Neural cell (in vitro differentiated cells): ENCODE data around the gene GID4. TPM values are rescaled to one million over a fixed set of nuclear protein-coding genes. Genes with fewer than 3 reads are reported as not detected.

ENCODE experiments used
- H2AFZ ChIP-seq: fragments of 200-600, 300-800 bp; sonication (generic), shearing (Covaris generic); 2 replicates; pipeline ENCODE4 v1.6.0; 2014; ENCODE audit warnings: low read depth, mild to moderate bottlenecking, antibody characterized with exemption, low read length, moderate library complexity
- H3F3A ChIP-seq: fragments of 200-600 bp; shearing (Covaris generic); 2 replicates; pipeline ENCODE4 v1.6.1; 2016; ENCODE audit warnings: mild to moderate bottlenecking, moderate library complexity, mixed read lengths, antibody characterized with exemption, low read length; ENCODE audit not compliant: insufficient read depth, poor library complexity, severe bottlenecking
- H3K27ac ChIP-seq: fragments of 200-600, 300-800 bp; sonication (generic), shearing (Covaris generic); 2 replicates; pipeline ENCODE4 v1.5.1; 2014; ENCODE audit warnings: mild to moderate bottlenecking, low read length, moderate library complexity
- H3K27me3 ChIP-seq: fragments of 300-800, 200-600 bp; sonication (generic), shearing (Covaris generic); 2 replicates; pipeline ENCODE4 v1.6.0; 2014; ENCODE audit warnings: mild to moderate bottlenecking, low read depth, low read length, moderate library complexity; ENCODE audit not compliant: insufficient read depth
- H3K36me3 ChIP-seq: fragments of 300-800, 200-600 bp; sonication (generic), shearing (Covaris generic); 2 replicates; pipeline ENCODE4 v1.5.1; 2014; ENCODE audit warnings: mild to moderate bottlenecking, antibody characterized with exemption, low read length, moderate library complexity; ENCODE audit not compliant: insufficient read depth
- H3K4me2 ChIP-seq: fragments of 300-800, 200-600 bp; sonication (generic), shearing (Covaris generic); 2 replicates; pipeline ENCODE4 v1.6.0; 2014; ENCODE audit warnings: mild to moderate bottlenecking, low read length
- H3K4me3 ChIP-seq: fragments of 300-800, 200-600 bp; sonication (generic), shearing (Covaris generic); 2 replicates; pipeline ENCODE4 v1.5.1; 2014; ENCODE audit warnings: mild to moderate bottlenecking, low read length, moderate library complexity
- H3K79me2 ChIP-seq: fragments of 200-600 bp; shearing (Covaris generic); replicated peaks from 2 replicates; pipeline ENCODE4 v1.6.0; 2014; ENCODE audit warnings: mild to moderate bottlenecking, low read length, moderate library complexity; ENCODE audit not compliant: insufficient read depth
- H3K9ac ChIP-seq: fragments of 300-800, 200-600 bp; sonication (generic), shearing (Covaris generic); 2 replicates; pipeline ENCODE4 v1.6.1; 2016; ENCODE audit warnings: mild to moderate bottlenecking, low read length, mixed read lengths
- H3K9me2 ChIP-seq: fragments of 200-600 bp; shearing (Covaris generic); 2 replicates; pipeline ENCODE4 v1.6.1; 2016; ENCODE audit warnings: mild to moderate bottlenecking, low read length, mixed read lengths; ENCODE audit not compliant: insufficient read depth
- H3K9me3 ChIP-seq: fragments of 200-600, 300-800 bp; sonication (generic), shearing (Covaris generic); 2 replicates; pipeline ENCODE4 v1.6.1; 2016; ENCODE audit warnings: mild to moderate bottlenecking, mixed run types, low read length, moderate library complexity, mixed read lengths
- H4K20me1 ChIP-seq: fragments of 200-600 bp; shearing (Covaris generic); 2 replicates; pipeline ENCODE4 v1.6.1; 2016; ENCODE audit warnings: mild to moderate bottlenecking, mixed run types; ENCODE audit not compliant: insufficient read depth
- CTCF ChIP-seq: fragments of 450-650 bp; IDR thresholded peaks from 2 replicates; pipeline ENCODE4 v1.5.1; 2014; ENCODE audit warnings: antibody characterized with exemption, mild to moderate bottlenecking, moderate library complexity; ENCODE audit not compliant: poor library complexity, severe bottlenecking
- EP300 ChIP-seq: fragments of 450-650 bp; conservative IDR thresholded peaks from 2 replicates; pipeline ENCODE4 v1.6.1; 2014; ENCODE audit warnings: antibody characterized with exemption, mild to moderate bottlenecking, moderate library complexity; ENCODE audit not compliant: poor library complexity, severe bottlenecking
- EZH2 ChIP-seq: fragments of 200-600, 300-800 bp; shearing (Covaris generic), sonication (generic); IDR thresholded peaks from 2 replicates; pipeline ENCODE4 v1.6.1; 2014; ENCODE audit warnings: antibody characterized with exemption, low read length, borderline replicate concordance, mild to moderate bottlenecking; ENCODE audit not compliant: insufficient read depth, poor library complexity, severe bottlenecking
- MXI1 ChIP-seq: fragments of 450-650 bp; conservative IDR thresholded peaks from 2 replicates; pipeline ENCODE4 v1.6.1; 2014; ENCODE audit warnings: antibody characterized with exemption, mild to moderate bottlenecking; ENCODE audit not compliant: poor library complexity, severe bottlenecking
- POLR2AphosphoS5 ChIP-seq: IDR thresholded peaks from 2 replicates; pipeline ENCODE4 v1.6.1; 2012
- RAD21 ChIP-seq: fragments of 450-650 bp; conservative IDR thresholded peaks from 2 replicates; pipeline ENCODE4 v1.6.1; 2014; ENCODE audit warnings: antibody characterized with exemption, mild to moderate bottlenecking, moderate library complexity
- REST ChIP-seq: IDR thresholded peaks from 2 replicates; pipeline ENCODE4 v1.6.1; 2012; ENCODE audit warnings: borderline replicate concordance
- SMC3 ChIP-seq: fragments of 450-650 bp; conservative IDR thresholded peaks from 2 replicates; pipeline ENCODE4 v1.6.1; 2014; ENCODE audit warnings: antibody characterized with exemption, mild to moderate bottlenecking, moderate library complexity; ENCODE audit not compliant: poor library complexity
- TAF1 ChIP-seq: IDR thresholded peaks from 2 replicates; pipeline ENCODE4 v1.6.1; 2012; ENCODE audit warnings: low read depth
- polyA plus RNA-seq: library from polyadenylated mRNA; depleted of rRNA; stranded (reverse); fragments of >200 nt; gene quantifications from 2 replicates; pipeline ENCODE4 v1.2.3, GENCODE V29; 2014

The GID4 gene
- polyA plus RNA-seq, 1 donor from 2014 or later: 4.9 TPM

- H3K9me2 ChIP-seq: no peaks in the 10 kb centered on the region
- no peaks in the 10 kb centered on the region for H3K79me2 ChIP-seq
- no peaks in the 10 kb centered on the region for H3K36me3 ChIP-seq
- H2AFZ ChIP-seq: no peak overlapping the region
- H3K4me3 ChIP-seq: no peak overlapping the region
- no peaks in the 10 kb centered on the region for H4K20me1 ChIP-seq
- TF ChIP-seq CTCF (no peak), SMC3 (no peak), EZH2 (no peak), TAF1 (no peak)
- no peak overlapping the region for H3K4me2 ChIP-seq
- H3K9ac ChIP-seq: no peak overlapping the region
- no peaks in the 10 kb centered on the region for H3K27me3 ChIP-seq
- no peaks in the 10 kb centered on the region for H3K9me3 ChIP-seq
- no peak overlapping the region for H3K27ac ChIP-seq
- H3F3A ChIP-seq: no peaks in the 10 kb centered on the region
These were observed 65.8 kb downstream of the GID4 start for GRCh38 chr17:18105027-18105426.

GRCh38 chr17:18105595-18105994 is 66.4 kb downstream of the GID4 start:
- no peak overlapping the region for H3K9ac ChIP-seq
- H3K4me2 ChIP-seq: no peak overlapping the region
- no peak overlapping the region for H3K27ac ChIP-seq
- no peaks in the 10 kb centered on the region for H3K9me2 ChIP-seq
- no peaks in the 10 kb centered on the region for H3F3A ChIP-seq
- no peaks in the 10 kb centered on the region for H3K79me2 ChIP-seq
- H3K27me3 ChIP-seq: no peaks in the 10 kb centered on the region
- H4K20me1 ChIP-seq: no peaks in the 10 kb centered on the region
- H3K4me3 ChIP-seq: no peak overlapping the region
- TF ChIP-seq TAF1 (no peak), CTCF (no peak), EZH2 (no peak)
- no peaks in the 10 kb centered on the region for H3K36me3 ChIP-seq
- H3K9me3 ChIP-seq: no peaks in the 10 kb centered on the region
- H2AFZ ChIP-seq: no peak overlapping the region

- H3K9ac ChIP-seq: no peak overlapping the region
- no peaks in the 10 kb centered on the region for H3K36me3 ChIP-seq
- no peaks in the 10 kb centered on the region for H4K20me1 ChIP-seq
These were observed 67.0 kb downstream of the GID4 start for GRCh38 chr17:18106211-18106610.

More at GRCh38 chr17:18106211-18106610, 67.0 kb downstream of the GID4 start:
- Histone ChIP-seq H3K79me2 (no peaks in the 10 kb centered on the region), H2AFZ (no peak overlapping the region), H3K27ac (no peak overlapping the region), H3K27me3 (no peaks in the 10 kb centered on the region), H3K4me3 (no peak overlapping the region), H3F3A (no peaks in the 10 kb centered on the region), H3K4me2 (no peak overlapping the region), H3K9me2 (no peaks in the 10 kb centered on the region), H3K9me3 (no peaks in the 10 kb centered on the region)
- TF ChIP-seq EZH2 (no peak), EP300 (no peak), POLR2AphosphoS5 (no peak), SMC3 (no peak), CTCF (no peak), RAD21 (no peak), MXI1 (no peak), TAF1 (no peak), REST (no peak)
